Activated T-cell treated with anti-CD3 and anti-CD28 coated beads for 1 hour (primary cell): ENCODE measurements around the gene SLC4A5.

Experiments used
- DNase-seq: peaks from one replicate; pipeline ENCODE4 v3.0.0-alpha.2; 2020; ENCODE audit warnings: low read depth

Gene SLC4A5, protein sequence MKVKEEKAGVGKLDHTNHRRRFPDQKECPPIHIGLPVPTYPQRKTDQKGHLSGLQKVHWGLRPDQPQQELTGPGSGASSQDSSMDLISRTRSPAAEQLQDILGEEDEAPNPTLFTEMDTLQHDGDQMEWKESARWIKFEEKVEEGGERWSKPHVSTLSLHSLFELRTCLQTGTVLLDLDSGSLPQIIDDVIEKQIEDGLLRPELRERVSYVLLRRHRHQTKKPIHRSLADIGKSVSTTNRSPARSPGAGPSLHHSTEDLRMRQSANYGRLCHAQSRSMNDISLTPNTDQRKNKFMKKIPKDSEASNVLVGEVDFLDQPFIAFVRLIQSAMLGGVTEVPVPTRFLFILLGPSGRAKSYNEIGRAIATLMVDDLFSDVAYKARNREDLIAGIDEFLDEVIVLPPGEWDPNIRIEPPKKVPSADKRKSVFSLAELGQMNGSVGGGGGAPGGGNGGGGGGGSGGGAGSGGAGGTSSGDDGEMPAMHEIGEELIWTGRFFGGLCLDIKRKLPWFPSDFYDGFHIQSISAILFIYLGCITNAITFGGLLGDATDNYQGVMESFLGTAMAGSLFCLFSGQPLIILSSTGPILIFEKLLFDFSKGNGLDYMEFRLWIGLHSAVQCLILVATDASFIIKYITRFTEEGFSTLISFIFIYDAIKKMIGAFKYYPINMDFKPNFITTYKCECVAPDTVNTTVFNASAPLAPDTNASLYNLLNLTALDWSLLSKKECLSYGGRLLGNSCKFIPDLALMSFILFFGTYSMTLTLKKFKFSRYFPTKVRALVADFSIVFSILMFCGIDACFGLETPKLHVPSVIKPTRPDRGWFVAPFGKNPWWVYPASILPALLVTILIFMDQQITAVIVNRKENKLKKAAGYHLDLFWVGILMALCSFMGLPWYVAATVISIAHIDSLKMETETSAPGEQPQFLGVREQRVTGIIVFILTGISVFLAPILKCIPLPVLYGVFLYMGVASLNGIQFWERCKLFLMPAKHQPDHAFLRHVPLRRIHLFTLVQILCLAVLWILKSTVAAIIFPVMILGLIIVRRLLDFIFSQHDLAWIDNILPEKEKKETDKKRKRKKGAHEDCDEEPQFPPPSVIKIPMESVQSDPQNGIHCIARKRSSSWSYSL

GRCh38 chr2:74343316-74343715, at the start of gene SLC4A5:
SLC4A5 (minus strand) TSS chr2:74343416; CDS start chr2:74315023, 28,393 bp downstream.
- DNase-seq = no peak

- DNase-seq = no peak
Measured at GRCh38 chr2:74392449-74392743, 49.2 kb upstream of the SLC4A5 start.

GRCh38 chr2:74391580-74392448, 48.6 kb upstream of the SLC4A5 start:
- peak; percentile 99 for DNase-seq

- DNase-seq = no peak
Measured at GRCh38 chr2:74391209-74391579, 48.0 kb upstream of the SLC4A5 start.

DNA sequence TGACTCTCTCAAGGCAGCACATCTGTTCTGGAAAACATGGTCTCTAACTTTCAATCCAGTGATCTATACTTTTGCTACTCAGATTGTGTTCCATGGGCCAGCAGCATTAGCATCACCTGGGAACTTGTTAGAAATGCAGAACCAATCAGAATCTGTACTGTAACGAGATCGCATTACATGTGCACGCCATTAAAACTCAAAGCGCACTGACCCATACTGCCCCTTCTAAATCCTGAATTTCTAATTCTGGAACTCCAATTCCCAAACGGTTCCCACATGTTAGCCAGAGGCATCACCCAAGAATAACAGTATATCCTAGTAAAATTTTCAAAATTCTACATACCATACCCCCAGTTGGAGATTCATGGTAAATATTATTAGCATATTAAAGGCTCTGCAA, 47.4 kb upstream of the SLC4A5 start:
- DNase-seq = no peak

GRCh38 chr2:74387346-74387745, 44.1 kb upstream of the SLC4A5 start:
- DNase-seq = no peak

- no peak for DNase-seq
Measured at GRCh38 chr2:74385396-74385795, 42.2 kb upstream of the SLC4A5 start.

DNA sequence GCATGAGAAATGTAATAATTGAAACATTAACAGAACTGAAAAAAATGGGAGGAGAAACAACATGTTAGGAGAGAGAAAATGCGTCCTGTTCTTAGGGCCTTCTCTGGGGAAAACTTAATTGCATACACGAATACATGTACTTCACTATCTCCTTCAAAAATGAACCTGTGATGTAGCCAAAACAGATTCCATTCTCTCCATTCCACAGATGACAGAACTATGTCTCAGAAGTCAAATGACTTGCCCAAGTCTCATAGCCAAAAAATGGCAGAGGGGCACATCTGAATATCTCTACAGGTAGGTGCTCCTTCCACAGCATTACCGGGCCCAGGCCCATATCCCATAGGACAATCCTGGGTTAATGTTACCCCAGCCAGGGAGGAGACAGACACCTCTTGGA, 40.8 kb upstream of the SLC4A5 start:
- no peak for DNase-seq

DNA sequence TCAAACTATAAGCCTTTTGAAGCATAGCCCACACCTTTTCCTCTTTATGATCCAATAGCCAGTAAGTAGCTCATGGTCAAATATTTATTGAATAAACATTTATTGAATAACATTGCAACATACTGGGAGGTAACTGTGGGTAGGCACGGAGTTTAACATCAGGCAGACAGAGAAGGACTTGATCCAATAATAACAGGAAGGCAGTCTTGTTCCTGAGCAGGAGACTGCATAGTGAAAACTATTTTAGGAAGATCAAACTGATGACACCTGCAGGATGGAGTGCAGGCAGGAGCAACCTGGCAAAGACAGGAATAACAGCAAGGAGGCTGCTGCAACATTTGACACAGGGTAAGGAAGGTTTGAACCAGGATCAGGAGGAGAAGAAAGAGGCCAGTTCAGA, 40.0 kb upstream of the SLC4A5 start:
- DNase-seq = no peak

DNA sequence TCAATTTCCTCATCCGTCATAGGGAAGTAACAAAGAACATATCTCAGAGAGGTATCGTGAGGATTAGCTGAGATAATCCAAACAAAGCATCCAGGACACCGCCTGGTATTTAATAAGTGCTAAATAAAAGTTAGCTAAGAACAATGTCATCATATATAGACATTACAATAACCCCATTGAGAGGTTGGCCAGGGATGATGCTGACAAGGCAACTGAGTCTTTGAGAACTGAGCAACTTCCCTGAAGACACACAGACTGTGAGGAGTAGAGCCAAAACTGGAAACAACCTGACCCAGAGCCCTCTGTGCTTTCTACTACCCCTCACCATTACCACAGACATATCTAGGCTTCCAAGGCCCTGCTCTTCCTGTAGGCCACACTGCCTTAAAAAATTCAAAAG, 38.5 kb upstream of the SLC4A5 start:
- DNase-seq = no peak

DNA sequence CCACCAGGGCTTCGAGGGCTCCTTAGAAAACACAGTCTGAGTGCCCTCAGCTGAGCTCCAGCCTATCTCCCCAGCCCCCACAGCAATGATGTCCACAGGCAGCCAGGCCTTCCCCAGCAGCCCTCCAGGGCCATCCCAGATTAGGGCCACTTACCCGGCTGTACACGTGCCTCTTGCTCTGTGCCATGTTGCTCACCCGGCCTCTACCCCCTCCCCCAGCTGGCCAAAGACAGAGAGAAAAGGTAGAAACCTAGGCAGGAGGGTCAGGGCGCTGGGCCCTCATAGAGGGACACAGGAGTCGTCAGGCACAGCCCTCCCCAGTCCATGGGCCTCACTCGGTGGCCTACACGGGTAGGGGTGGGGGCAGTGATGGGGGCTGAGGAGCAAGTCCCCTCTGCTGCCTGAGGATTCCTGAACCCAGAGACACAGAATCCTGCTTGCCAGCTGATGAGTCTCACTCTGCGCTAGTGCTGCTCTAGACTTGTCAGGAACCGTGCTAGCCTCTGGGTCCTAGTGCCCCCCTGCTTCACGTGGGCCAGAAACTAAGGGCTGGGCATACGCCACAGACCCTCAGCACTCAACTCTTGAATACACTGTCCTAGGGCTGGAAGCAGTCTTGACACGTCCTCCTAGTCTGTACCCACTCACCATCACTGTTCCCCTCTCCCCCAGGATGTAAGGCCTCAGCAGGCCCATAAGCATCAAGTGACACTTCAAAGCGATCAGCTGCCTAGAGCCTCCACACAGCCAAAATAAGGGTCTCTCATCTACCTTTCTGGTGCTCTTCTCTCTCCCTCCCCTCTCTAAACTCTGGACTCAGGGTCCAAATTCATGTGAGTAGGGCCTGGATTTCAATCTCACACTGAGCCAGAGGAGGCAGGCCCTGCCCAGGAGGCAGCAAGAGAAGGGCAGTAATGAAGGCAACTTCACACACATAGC, 36.9 kb upstream of the SLC4A5 start, which contains the start of gene DCTN1:
Gene DCTN1, minus strand, starts transcription at position 461 of the 939 bp plus-strand sequence. Its CDS starts 274 bp downstream, at position 187.
- DNase-seq = no peak

DNA sequence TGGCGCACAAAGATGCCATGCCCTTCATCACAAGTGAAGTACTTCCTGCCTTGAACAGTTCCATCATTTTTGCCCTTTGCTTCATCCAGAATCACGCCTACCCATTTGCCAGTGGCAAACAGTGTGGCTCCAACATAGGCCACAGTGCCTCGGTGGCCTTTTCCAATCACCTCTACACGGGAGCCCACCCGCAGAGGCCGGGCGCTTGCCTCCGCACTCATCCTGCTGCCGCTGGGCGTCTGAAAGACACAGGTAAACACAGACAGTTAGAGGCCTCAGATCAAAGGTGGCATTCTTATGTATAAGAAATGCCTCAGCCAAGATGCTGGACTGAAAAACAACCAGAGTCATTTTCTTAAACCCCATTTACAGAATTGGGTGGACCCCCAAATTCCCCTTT, 34.8 kb upstream of the SLC4A5 start:
- no peak for DNase-seq

DNA sequence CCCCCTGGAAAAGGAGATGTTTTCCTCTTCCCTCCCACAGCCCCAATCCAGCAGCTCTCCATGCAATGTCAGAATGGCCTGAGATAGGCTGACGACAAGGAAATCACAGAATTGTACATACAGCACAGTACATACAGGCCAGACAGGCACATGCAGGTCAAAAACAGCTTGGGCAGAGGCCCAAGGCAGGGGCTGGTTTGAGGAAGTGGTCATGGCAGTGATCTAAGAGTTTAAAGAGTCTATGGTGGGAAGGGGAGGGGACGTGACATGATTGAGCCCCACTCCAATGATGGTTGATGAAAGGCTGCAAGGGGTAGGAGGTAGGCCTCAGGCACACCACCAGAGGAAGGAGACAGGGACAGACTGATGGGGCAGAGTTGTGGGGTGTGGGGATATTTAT, 32.6 kb upstream of the SLC4A5 start:
- DNase-seq = no peak

GRCh38 chr2:74374509-74375205, 31.4 kb upstream of the SLC4A5 start:
- DNase-seq = no peak

DNA sequence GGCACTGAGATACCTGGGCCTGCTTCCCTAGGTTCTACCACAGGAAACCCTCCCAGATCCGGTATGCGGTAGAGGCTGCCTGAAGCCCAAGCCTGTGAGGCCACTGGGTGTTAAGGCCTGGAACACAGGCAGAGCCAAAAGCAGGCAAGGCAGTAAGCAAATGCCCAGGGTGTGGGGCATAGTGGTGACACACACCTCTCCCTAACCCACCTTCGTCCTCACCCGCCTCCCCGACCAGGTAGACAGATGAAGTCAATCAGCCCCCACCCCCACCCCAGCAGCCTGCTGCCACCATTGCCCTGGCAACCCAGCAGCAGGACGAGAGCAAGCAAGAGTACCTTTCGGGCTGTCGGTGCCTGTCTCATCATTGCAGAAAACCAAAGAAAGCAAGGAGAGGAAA, 30.8 kb upstream of the SLC4A5 start:
- no peak for DNase-seq

DNA sequence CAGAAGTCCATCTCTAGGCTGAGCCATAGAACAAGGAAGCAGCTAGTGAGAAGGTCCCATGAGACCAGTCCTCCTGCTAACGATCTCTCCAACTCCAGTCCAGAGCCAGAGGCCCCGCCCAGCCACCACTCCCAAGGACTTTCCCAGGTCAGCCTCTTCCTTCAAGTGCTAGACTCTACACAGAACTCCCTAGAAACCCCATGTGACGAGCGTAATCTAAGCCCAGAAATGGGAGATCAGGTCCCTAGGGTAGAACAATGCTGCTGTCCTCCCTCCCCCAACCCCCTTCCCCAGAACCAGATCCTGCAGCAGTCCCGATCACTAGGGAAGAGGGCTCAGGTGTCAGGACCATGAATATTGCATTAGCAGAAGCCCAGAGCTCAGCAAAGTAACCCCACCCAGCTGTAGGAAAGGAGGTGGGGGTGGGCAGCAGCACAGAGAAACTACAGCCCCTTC, 30.0 kb upstream of the SLC4A5 start:
- no peak for DNase-seq

- DNase-seq = no peak
Measured at GRCh38 chr2:74372674-74373073, 29.5 kb upstream of the SLC4A5 start.

GRCh38 chr2:74371421-74371820, 28.2 kb upstream of the SLC4A5 start:
- DNase-seq = no peak

- DNase-seq = no peak
Measured at GRCh38 chr2:74369976-74370375, 26.8 kb upstream of the SLC4A5 start.

- DNase-seq = no peak
Measured at GRCh38 chr2:74368499-74368898, 25.3 kb upstream of the SLC4A5 start.
